Karpas-422 (cell line): Measurements from ENCODE around the gene NMT2. TPM values are rescaled to one million over a fixed set of nuclear protein-coding genes. Genes with fewer than 3 reads are reported as not detected.
A peak's percentile ranks its signal among the peaks of the same experiment; 100 is the strongest.

ENCODE experiments used
- DNase-seq: peaks from one replicate; pipeline ENCODE4 v3.0.0-alpha.2; 2015
- H2AFZ ChIP-seq: fragments of 200-600 bp; sonication (generic); 2 replicates; pipeline ENCODE4 v1.6.1; 2014; ENCODE audit warnings: antibody characterized with exemption, low read length, mixed read lengths
- H3K27ac ChIP-seq: fragments of 200-600 bp; sonication (generic); 2 replicates; pipeline ENCODE4 v1.5.1; 2014; ENCODE audit warnings: mild to moderate bottlenecking, low read length, moderate library complexity
- H3K27me3 ChIP-seq: fragments of 200-600 bp; sonication (generic); 2 replicates; pipeline ENCODE4 v1.6.1; 2014; ENCODE audit warnings: low read length, mixed read lengths
- H3K36me3 ChIP-seq: fragments of 200-600 bp; sonication (generic); 2 replicates; pipeline ENCODE4 v1.6.1; 2014; ENCODE audit warnings: low read length, mixed read lengths; ENCODE audit not compliant: insufficient read depth
- H3K4me1 ChIP-seq: fragments of 200-600 bp; sonication (generic); 2 replicates; pipeline ENCODE4 v1.6.1; 2014; ENCODE audit warnings: mild to moderate bottlenecking, low read length, mixed read lengths
- H3K4me2 ChIP-seq: fragments of 200-600 bp; sonication (generic); 2 replicates; pipeline ENCODE4 v1.6.1; 2014; ENCODE audit warnings: low read length, low read depth, mild to moderate bottlenecking; ENCODE audit not compliant: poor library complexity, severe bottlenecking
- H3K4me3 ChIP-seq: fragments of 200-600 bp; sonication (generic); 2 replicates; pipeline ENCODE4 v1.5.1; 2014; ENCODE audit warnings: mild to moderate bottlenecking, antibody characterized with exemption, low read length, mixed read lengths
- H3K79me2 ChIP-seq: fragments of 200-600 bp; sonication (generic); 2 replicates; pipeline ENCODE4 v1.6.1; 2014; ENCODE audit warnings: mild to moderate bottlenecking, low read length, mixed read lengths
- H3K9ac ChIP-seq: fragments of 200-600 bp; sonication (generic); 2 replicates; pipeline ENCODE4 v1.6.0; 2014; ENCODE audit warnings: low read length
- H3K9me2 ChIP-seq: fragments of 200-600 bp; sonication (generic), shearing (Covaris generic); replicated peaks from 2 replicates; pipeline ENCODE4 v1.6.0; 2014; ENCODE audit warnings: mild to moderate bottlenecking, low read length, moderate library complexity; ENCODE audit not compliant: insufficient read depth
- H3K9me3 ChIP-seq: fragments of 300-700, 200-600 bp; sonication (generic); 2 replicates; pipeline ENCODE4 v1.6.1; 2014; ENCODE audit warnings: low read length, mixed read lengths
- H4K20me1 ChIP-seq: fragments of 200-600 bp; sonication (generic); 2 replicates; pipeline ENCODE4 v1.6.1; 2014; ENCODE audit warnings: mild to moderate bottlenecking, antibody characterized with exemption, low read length, low read depth; ENCODE audit not compliant: insufficient read depth
- total RNA-seq: library from RNA; depleted of rRNA; stranded (reverse); fragments of >200 nt; shearing (Covaris generic); gene quantifications from 2 replicates; pipeline ENCODE4 v1.2.3, GENCODE V29; 2014; ENCODE audit warnings: low replicate concordance

NMT2 gene
- total RNA-seq, 1 experiment from 2014 or later: 1.6 TPM

- no peaks in the 10 kb centered on the region for H4K20me1 ChIP-seq
- no peaks in the 10 kb centered on the region for H3K79me2 ChIP-seq
- no peak overlapping the region for H3K27ac ChIP-seq
- no peaks in the 10 kb centered on the region for H3K36me3 ChIP-seq
- peak; percentile 65 for DNase-seq
- peak overlapping the region; percentile 63 for H3K4me2 ChIP-seq
- H3K9ac ChIP-seq: 0 out of 2 replicates have a peak overlapping the region, but pooled peaks have one; percentile 24
- H3K9me3 ChIP-seq: no peaks in the 10 kb centered on the region
- H3K4me3 ChIP-seq: no peak overlapping the region
- H3K4me1 ChIP-seq: peaks cover 9% of the 10 kb centered on the region
- H3K9me2 ChIP-seq: no peaks in the 10 kb centered on the region
- no peak overlapping the region for H2AFZ ChIP-seq
- H3K27me3 ChIP-seq: no peaks in the 10 kb centered on the region
Measured at GRCh38 chr10:15189133-15189885, 20.8 kb upstream of the NMT2 start.

GRCh38 chr10:15188603-15189002 lies 20.1 kb upstream of the NMT2 start:
- Histone ChIP-seq H3K79me2 (no peaks in the 10 kb centered on the region), H3K4me2 (no peak overlapping the region), H3K4me1 (peaks cover 9% of the 10 kb centered on the region), H3K4me3 (no peak overlapping the region), H4K20me1 (no peaks in the 10 kb centered on the region), H3K36me3 (no peaks in the 10 kb centered on the region), H3K9me2 (no peaks in the 10 kb centered on the region), H2AFZ (no peak overlapping the region), H3K27ac (no peak overlapping the region), H3K27me3 (no peaks in the 10 kb centered on the region), H3K9me3 (no peaks in the 10 kb centered on the region), H3K9ac (no peak overlapping the region)
- no peak for DNase-seq

- H3K9me2 ChIP-seq: no peaks in the 10 kb centered on the region
- no peaks in the 10 kb centered on the region for H3K36me3 ChIP-seq
- no peak overlapping the region for H3K4me3 ChIP-seq
- no peaks in the 10 kb centered on the region for H3K27me3 ChIP-seq
- no peak overlapping the region for H3K9ac ChIP-seq
- H2AFZ ChIP-seq: no peak overlapping the region
- no peaks in the 10 kb centered on the region; the same call in 1 of the 2 replicates for H3K4me1 ChIP-seq
- H3K79me2 ChIP-seq: no peaks in the 10 kb centered on the region
- no peak overlapping the region for H3K4me2 ChIP-seq
- H4K20me1 ChIP-seq: no peaks in the 10 kb centered on the region
- DNase-seq: no peak
- H3K27ac ChIP-seq: no peak overlapping the region
- H3K9me3 ChIP-seq: no peaks in the 10 kb centered on the region
Measured at GRCh38 chr10:15183689-15184481, 15.4 kb upstream of the NMT2 start.

GRCh38 chr10:15182540-15183207 lies 14.2 kb upstream of the NMT2 start:
- H3K36me3 ChIP-seq: no peaks in the 10 kb centered on the region
- no peak for DNase-seq
- H3K9me3 ChIP-seq: no peaks in the 10 kb centered on the region
- no peaks in the 10 kb centered on the region; the same call in 1 of the 2 replicates for H3K4me1 ChIP-seq
- H3K27me3 ChIP-seq: no peaks in the 10 kb centered on the region
- no peak overlapping the region for H3K9ac ChIP-seq
- H3K27ac ChIP-seq: no peak overlapping the region
- no peak overlapping the region for H3K4me2 ChIP-seq
- no peaks in the 10 kb centered on the region for H4K20me1 ChIP-seq
- H3K79me2 ChIP-seq: no peaks in the 10 kb centered on the region
- H3K9me2 ChIP-seq: no peaks in the 10 kb centered on the region
- H2AFZ ChIP-seq: no peak overlapping the region
- H3K4me3 ChIP-seq: no peak overlapping the region

DNA sequence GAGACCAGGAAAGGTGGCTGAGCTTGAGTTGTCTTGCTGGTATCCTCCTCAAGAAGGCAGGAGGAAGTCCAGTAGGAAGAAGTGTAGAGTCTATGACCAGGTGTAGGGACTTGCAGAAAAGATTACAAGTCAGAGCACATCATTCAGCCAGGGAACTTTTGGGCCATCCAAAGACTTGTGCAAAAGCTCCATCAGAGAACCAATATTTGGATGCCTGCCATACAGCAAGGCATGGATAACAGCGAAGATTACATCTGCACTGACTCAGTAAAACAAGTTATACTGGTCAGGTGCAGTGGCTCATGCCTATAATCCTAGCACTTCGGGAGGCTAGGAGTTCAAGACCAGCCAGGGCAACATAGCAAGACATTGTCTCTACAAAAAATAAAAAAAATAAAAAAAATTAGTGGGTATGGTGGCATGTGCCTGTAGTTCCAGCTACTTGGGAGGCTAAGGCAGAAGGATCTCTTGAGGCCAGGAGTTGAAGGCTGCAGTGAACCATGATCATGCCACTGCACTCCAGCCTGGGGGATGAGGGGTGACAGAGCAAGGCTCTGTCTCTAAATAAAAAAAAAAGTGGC lies 13.2 kb upstream of the NMT2 start:
- Histone ChIP-seq H3K79me2 (no peaks in the 10 kb centered on the region), H3K9me3 (no peaks in the 10 kb centered on the region), H2AFZ (no peak overlapping the region), H3K27ac (no peak overlapping the region), H3K9ac (no peak overlapping the region), H3K4me1 (no peaks in the 10 kb centered on the region; the same call in 1 of the 2 replicates), H3K4me2 (no peak overlapping the region), H4K20me1 (no peaks in the 10 kb centered on the region), H3K4me3 (no peak overlapping the region), H3K9me2 (no peaks in the 10 kb centered on the region), H3K36me3 (no peaks in the 10 kb centered on the region), H3K27me3 (no peaks in the 10 kb centered on the region)
- DNase-seq: no peak

DNA sequence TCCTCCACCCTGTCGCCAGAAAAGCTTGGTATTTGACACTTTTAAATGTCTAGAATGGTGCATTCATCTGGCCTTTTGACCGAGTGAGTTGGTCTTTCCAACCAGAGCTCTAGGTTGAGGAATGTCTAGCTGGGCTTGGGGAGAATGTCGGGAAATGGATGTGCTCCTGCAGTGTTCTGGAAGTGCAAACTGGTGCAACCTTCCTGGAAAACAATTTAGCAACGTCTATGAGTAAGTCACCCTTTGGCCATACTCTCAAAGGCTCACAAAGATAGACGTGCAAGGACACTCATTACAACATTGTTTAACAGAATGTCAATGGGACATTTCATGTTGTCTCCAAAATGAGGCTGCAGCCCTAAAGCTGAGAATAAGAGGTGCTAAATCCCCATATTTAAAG lies 12.2 kb upstream of the NMT2 start:
- Histone ChIP-seq H3K79me2 (no peaks in the 10 kb centered on the region), H2AFZ (no peak overlapping the region), H4K20me1 (no peaks in the 10 kb centered on the region), H3K27ac (no peak overlapping the region), H3K9me3 (no peaks in the 10 kb centered on the region), H3K36me3 (no peaks in the 10 kb centered on the region), H3K9me2 (no peaks in the 10 kb centered on the region), H3K9ac (no peak overlapping the region), H3K4me1 (no peaks in the 10 kb centered on the region; the same call in 1 of the 2 replicates), H3K4me3 (no peak overlapping the region), H3K27me3 (no peaks in the 10 kb centered on the region), H3K4me2 (no peak overlapping the region)
- DNase-seq: no peak

DNA sequence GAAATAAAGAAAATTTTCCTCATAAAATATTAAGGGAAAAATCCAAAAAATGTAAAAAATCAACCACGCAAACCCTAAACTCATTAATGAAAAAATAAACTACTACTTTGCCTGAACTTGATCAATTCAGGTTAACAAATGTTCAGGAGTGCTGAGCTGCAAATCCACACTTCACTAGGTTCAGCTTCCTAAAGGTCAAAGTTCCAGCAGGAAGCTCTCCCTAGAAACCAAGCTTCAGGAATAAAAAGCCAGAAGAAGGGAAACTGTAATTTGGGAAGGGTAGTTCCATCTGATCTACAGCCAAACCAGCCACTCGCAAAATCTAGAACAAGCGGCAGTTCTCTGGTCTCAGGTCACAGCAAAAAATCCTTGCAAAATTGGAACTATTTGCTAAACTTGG lies 7.8 kb upstream of the NMT2 start:
- Histone ChIP-seq H3K4me2 (no peak overlapping the region), H2AFZ (no peak overlapping the region), H3K9me3 (no peaks in the 10 kb centered on the region), H3K9me2 (no peaks in the 10 kb centered on the region), H3K27ac (no peak overlapping the region), H3K4me3 (no peak overlapping the region), H3K4me1 (no peaks in the 10 kb centered on the region), H3K9ac (no peak overlapping the region), H3K79me2 (no peaks in the 10 kb centered on the region), H4K20me1 (no peaks in the 10 kb centered on the region), H3K27me3 (no peaks in the 10 kb centered on the region), H3K36me3 (no peaks in the 10 kb centered on the region)
- no peak for DNase-seq

- no peaks in the 10 kb centered on the region for H3K79me2 ChIP-seq
- H3K27me3 ChIP-seq: no peaks in the 10 kb centered on the region
- H3K4me2 ChIP-seq: no peak overlapping the region
- H3K9me3 ChIP-seq: no peaks in the 10 kb centered on the region
- H2AFZ ChIP-seq: no peak overlapping the region
- no peaks in the 10 kb centered on the region for H3K4me1 ChIP-seq
- H3K27ac ChIP-seq: no peak overlapping the region
- H3K9ac ChIP-seq: no peak overlapping the region
- H3K36me3 ChIP-seq: no peaks in the 10 kb centered on the region
- H3K4me3 ChIP-seq: no peak overlapping the region
- H4K20me1 ChIP-seq: no peaks in the 10 kb centered on the region
- no peaks in the 10 kb centered on the region for H3K9me2 ChIP-seq
- DNase-seq: no peak
Measured at GRCh38 chr10:15175587-15175986, 7.1 kb upstream of the NMT2 start.
